RWPE2 (cell line): Measurements from ENCODE around the gene TTLL13.
"Not testable (repeated sequence)": the region's sequence is repeated elsewhere in the genome, so short reads cannot be mapped to it uniquely, and the experiment has no call there.

Experiments
- ATAC-seq: fragments of 200-7000 bp; cut with Tn5 transposase; 3 replicates; pipeline ENCODE4 v1.9.1; 2021; ENCODE audit warnings: low read depth
- DNase-seq: peaks from one replicate; pipeline ENCODE4 v3.0.0-alpha.2; 2020; ENCODE audit warnings: low spot score
- H3K27ac ChIP-seq: fragments of 450-650 bp; 2 replicates; pipeline ENCODE4 v1.5.1; 2017; ENCODE audit warnings: mild to moderate bottlenecking; ENCODE audit not compliant: poor library complexity, severe bottlenecking
- H3K27me3 ChIP-seq: fragments of 250-450 bp; sonication (Bioruptor Pico); 2 replicates; pipeline ENCODE4 v1.5.1; 2021; ENCODE audit warnings: mild to moderate bottlenecking, moderate library complexity; ENCODE audit not compliant: insufficient read depth, poor library complexity, severe bottlenecking
- H3K36me3 ChIP-seq: fragments of 250-450 bp; sonication (Bioruptor Pico); 2 replicates; pipeline ENCODE4 v1.5.1; 2020; ENCODE audit warnings: low read depth, mild to moderate bottlenecking, moderate library complexity
- H3K4me1 ChIP-seq: fragments of 250-450 bp; sonication (Bioruptor Pico); 2 replicates; pipeline ENCODE4 v1.5.1; 2021; ENCODE audit warnings: mild to moderate bottlenecking, moderate library complexity; ENCODE audit not compliant: insufficient read depth, poor library complexity, severe bottlenecking
- H3K4me3 ChIP-seq: fragments of 250-450 bp; sonication (Bioruptor Pico); 2 replicates; pipeline ENCODE4 v1.5.1; 2021; ENCODE audit warnings: mild to moderate bottlenecking, moderate library complexity; ENCODE audit not compliant: severe bottlenecking
- H3K9me3 ChIP-seq: fragments of 250-450 bp; sonication (Bioruptor Pico); 2 replicates; pipeline ENCODE4 v1.5.1; 2021; ENCODE audit warnings: mild to moderate bottlenecking, moderate library complexity; ENCODE audit not compliant: severe bottlenecking
- TF ChIP-seq, protein P1 (sequence below): fragments of 450-650 bp; IDR thresholded peaks from one replicate; pipeline ENCODE4 v1.5.1; 2017; ENCODE audit warnings: mild to moderate bottlenecking, moderate library complexity; ENCODE audit not compliant: poor library complexity, severe bottlenecking

Gene TTLL13

GRCh38 chr15:90286678-90287077 is 37.3 kb downstream of the TTLL13 start:
- H3K9me3 ChIP-seq: no peaks in the 10 kb centered on the region
- H3K27me3 ChIP-seq: no peaks in the 10 kb centered on the region
- peak; percentile 86 for ATAC-seq
- H3K27ac ChIP-seq: no peak overlapping the region
- H3K36me3 ChIP-seq: no peaks in the 10 kb centered on the region
- TF ChIP-seq, protein P1, sequence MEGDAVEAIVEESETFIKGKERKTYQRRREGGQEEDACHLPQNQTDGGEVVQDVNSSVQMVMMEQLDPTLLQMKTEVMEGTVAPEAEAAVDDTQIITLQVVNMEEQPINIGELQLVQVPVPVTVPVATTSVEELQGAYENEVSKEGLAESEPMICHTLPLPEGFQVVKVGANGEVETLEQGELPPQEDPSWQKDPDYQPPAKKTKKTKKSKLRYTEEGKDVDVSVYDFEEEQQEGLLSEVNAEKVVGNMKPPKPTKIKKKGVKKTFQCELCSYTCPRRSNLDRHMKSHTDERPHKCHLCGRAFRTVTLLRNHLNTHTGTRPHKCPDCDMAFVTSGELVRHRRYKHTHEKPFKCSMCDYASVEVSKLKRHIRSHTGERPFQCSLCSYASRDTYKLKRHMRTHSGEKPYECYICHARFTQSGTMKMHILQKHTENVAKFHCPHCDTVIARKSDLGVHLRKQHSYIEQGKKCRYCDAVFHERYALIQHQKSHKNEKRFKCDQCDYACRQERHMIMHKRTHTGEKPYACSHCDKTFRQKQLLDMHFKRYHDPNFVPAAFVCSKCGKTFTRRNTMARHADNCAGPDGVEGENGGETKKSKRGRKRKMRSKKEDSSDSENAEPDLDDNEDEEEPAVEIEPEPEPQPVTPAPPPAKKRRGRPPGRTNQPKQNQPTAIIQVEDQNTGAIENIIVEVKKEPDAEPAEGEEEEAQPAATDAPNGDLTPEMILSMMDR: peak; percentile 95
- H3K4me1 ChIP-seq: no peaks in the 10 kb centered on the region
- no peak overlapping the region for H3K4me3 ChIP-seq
- no peak for DNase-seq

- H3K4me1 ChIP-seq: no peaks in the 10 kb centered on the region
- H3K27ac ChIP-seq: no peak overlapping the region
- ATAC-seq: no peak
- DNase-seq: no peak
- no peaks in the 10 kb centered on the region for H3K9me3 ChIP-seq
- no peak overlapping the region for H3K4me3 ChIP-seq
- no peaks in the 10 kb centered on the region for H3K27me3 ChIP-seq
- H3K36me3 ChIP-seq: no peaks in the 10 kb centered on the region
- TF ChIP-seq, protein P1: no peak
Observed at GRCh38 chr15:90287101-90287500, 37.7 kb downstream of the TTLL13 start.

DNA sequence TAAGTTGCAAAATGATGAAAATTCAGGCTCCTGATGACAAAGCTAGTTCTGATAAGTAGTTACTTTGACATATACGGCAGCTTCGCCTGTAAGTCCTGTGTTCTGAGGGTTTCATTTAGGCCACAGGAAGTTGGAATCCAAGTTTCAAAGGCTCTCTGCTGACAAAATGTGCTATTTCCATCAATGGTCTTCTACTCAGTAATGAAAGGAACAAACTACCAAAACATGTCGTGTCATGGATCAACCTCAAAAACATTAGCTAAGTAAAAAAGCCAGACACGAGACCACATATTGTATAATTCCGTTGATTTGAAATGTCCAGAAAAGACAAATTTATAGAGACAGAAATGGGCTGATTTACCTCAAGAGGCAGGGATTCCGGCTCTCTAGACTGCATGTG is 38.6 kb downstream of the TTLL13 start:
- no peaks in the 10 kb centered on the region for H3K9me3 ChIP-seq
- H3K27ac ChIP-seq: no peak overlapping the region
- ATAC-seq (no peak), DNase-seq (no peak)
- TF ChIP-seq, protein P1: no peak
- H3K36me3 ChIP-seq: no peaks in the 10 kb centered on the region
- no peaks in the 10 kb centered on the region for H3K4me1 ChIP-seq
- H3K27me3 ChIP-seq: no peaks in the 10 kb centered on the region
- H3K4me3 ChIP-seq: no peak overlapping the region

GRCh38 chr15:90291679-90292356 is 42.5 kb downstream of the TTLL13 start:
- TF ChIP-seq, protein P1: no peak
- H3K27ac ChIP-seq: no peak overlapping the region
- no peak; the same call in 2 of the 3 replicates for ATAC-seq
- no peaks in the 10 kb centered on the region for H3K36me3 ChIP-seq
- H3K4me1 ChIP-seq: no peaks in the 10 kb centered on the region
- no peak overlapping the region for H3K4me3 ChIP-seq
- no peak for DNase-seq
- H3K9me3 ChIP-seq: no peaks in the 10 kb centered on the region
- no peaks in the 10 kb centered on the region for H3K27me3 ChIP-seq

- H3K27ac ChIP-seq: not testable (repeated sequence)
Observed at GRCh38 chr15:90293040-90293810, 43.9 kb downstream of the TTLL13 start.

More at GRCh38 chr15:90293040-90293810, 43.9 kb downstream of the TTLL13 start:
- ATAC-seq (peak; percentile 99), DNase-seq (peak; percentile 93)
- H3K9me3 ChIP-seq, H3K4me1 ChIP-seq, H3K27me3 ChIP-seq, H3K4me3 ChIP-seq, H3K36me3 ChIP-seq: not testable (repeated sequence)
- TF ChIP-seq, protein P1: peak; percentile 99
